Activated B cell treated with CpG ODN at 0.5 μM for 24 hours (primary cell): ENCODE results near the gene SHD. TPM values are rescaled to one million over a fixed set of nuclear protein-coding genes. Genes with fewer than 3 reads are reported as not detected.

ENCODE experiments used
- ATAC-seq: fragments of 200-7000 bp; cut with Tn5 transposase; one replicate; pipeline ENCODE4 v1.10.0; 2021; ENCODE audit warnings: low read depth, mild to moderate bottlenecking, moderate library complexity
- CTCF ChIA-PET: fragments of 350-600 bp; sonication (Branson Sonifier 250); formaldehyde crosslinking; loops from one replicate; lab custom pipeline; 2021; ENCODE audit warnings: antibody characterized with exemption; lab: Charles Lee
- POLR2A ChIA-PET: fragments of 350-600 bp; sonication (Branson Sonifier 250); formaldehyde crosslinking; loops from one replicate; lab custom pipeline; 2021; ENCODE audit warnings: antibody characterized with exemption; lab: Charles Lee
- DNase-seq: peaks from one replicate; pipeline ENCODE4 v3.0.0; 2022
- H3K27ac Mint-ChIP-seq: one replicate; pipeline ENCODE4 v1.8.0; 2020; ENCODE audit warnings: mixed read lengths
- H3K27me3 Mint-ChIP-seq: one replicate; pipeline ENCODE4 v1.8.0; 2021; ENCODE audit warnings: mixed read lengths
- H3K36me3 Mint-ChIP-seq: one replicate; pipeline ENCODE4 v1.8.0; 2021; ENCODE audit warnings: low read depth, mixed read lengths
- H3K4me1 Mint-ChIP-seq: one replicate; pipeline ENCODE4 v1.8.0; 2021; ENCODE audit warnings: mixed read lengths
- H3K4me3 Mint-ChIP-seq: one replicate; pipeline ENCODE4 v1.8.0; 2020; ENCODE audit warnings: mild to moderate bottlenecking, mixed read lengths
- H3K9me3 Mint-ChIP-seq: one replicate; pipeline ENCODE4 v1.8.0; 2020; ENCODE audit warnings: mixed read lengths
- CTCF ChIP-seq: fragments of 200-600 bp; IDR thresholded peaks from one replicate; pipeline ENCODE4 v1.8.0; 2022; ENCODE audit warnings: antibody characterized with exemption, mild to moderate bottlenecking
- intact Hi-C: fragments of 100-400 bp; cut with micrococcal nuclease; formaldehyde crosslinking; loops from one replicate; pipeline ENCODE4 v1.15.1; 2024
- total RNA-seq: library from RNA; stranded (reverse); gene quantifications from 2 replicates; pipeline ENCODE4 v1.2.3, GENCODE V29; 2022

Gene SHD
- total RNA-seq, 1 donor from 2014 or later, result not detected

- intact Hi-C loops, result no loop called here
- Mint-ChIP-seq H3K27me3 (no peaks in the 10 kb centered on the region), H3K4me3 (peak overlapping the region; percentile 81), H3K27ac (peak overlapping the region; percentile 35), H3K36me3 (peaks cover under 1% of the 10 kb centered on the region), H3K9me3 (no peaks in the 10 kb centered on the region), H3K4me1 (peaks cover 26% of the 10 kb centered on the region)
- CTCF ChIA-PET, result interaction anchor here (1.2 to 1.5 kb wide), 2 partner anchors 15 to 198 kb away, joined by 3 to 7 read pairs; no protein-coding TSS in a partner anchor
- no peak for TF ChIP-seq CTCF
- POLR2A ChIA-PET, result no interaction called here
- DNase-seq (no peak), ATAC-seq (no peak)
Measured at GRCh38 chr19:4337906-4338440, 58.9 kb downstream of the SHD start.

GRCh38 chr19:4338441-4339355, 59.6 kb downstream of the SHD start, which contains the start of gene STAP2:
STAP2 (minus strand) TSS chr19:4338827; CDS start chr19:4338753, 74 bp downstream.
- no peaks in the 10 kb centered on the region for H3K9me3 Mint-ChIP-seq
- DNase-seq (no peak), ATAC-seq (no peak)
- H3K4me3 Mint-ChIP-seq, result peak within 1 kb of the TSS; percentile 81
- CTCF ChIA-PET, result interaction anchor here (1.2 to 1.5 kb wide), 2 partner anchors 14 to 199 kb away, joined by 3 to 7 read pairs; no protein-coding TSS in a partner anchor
- peaks cover 3% of the 10 kb centered on the region for H3K36me3 Mint-ChIP-seq
- intact Hi-C loops, result no loop called here
- no peaks in the 10 kb centered on the region for H3K27me3 Mint-ChIP-seq
- peak within 1 kb of the TSS; percentile 35 for H3K27ac Mint-ChIP-seq
- TF ChIP-seq CTCF, result no peak
- peaks cover 29% of the 10 kb centered on the region for H3K4me1 Mint-ChIP-seq
- POLR2A ChIA-PET, result interaction anchor here (0.6 kb wide), 1 partner anchor 84 kb away, joined by 4 read pairs; no protein-coding TSS in a partner anchor

Other genes with a start within 250 kb of the SHD start
- gene ZBTB7A, start 212.4 kb upstream of the SHD start, total RNA-seq, result 44.5 and 49.2 TPM in 2 replicates
- 126 TPM in 2 replicates for gene MAP2K2, start 155.1 kb upstream of the SHD start, total RNA-seq
- not detected in 2 replicates for gene CREB3L3, start 125.6 kb upstream of the SHD start, total RNA-seq
- gene SIRT6, start 96.7 kb upstream of the SHD start, total RNA-seq, result 34.1 and 36.8 TPM in 2 replicates
- 0.42 and 0.49 TPM in 2 replicates for gene ANKRD24, start 96.6 kb upstream of the SHD start, total RNA-seq
- 177 and 186 TPM in 2 replicates for gene EBI3, start 49.7 kb upstream of the SHD start, total RNA-seq
- gene YJU2, start 32.2 kb upstream of the SHD start, total RNA-seq, result 40.7 and 43.0 TPM in 2 replicates
- gene TMIGD2, start 23.1 kb downstream of the SHD start, total RNA-seq, result not detected in 2 replicates
- 1.4 and 2.6 TPM in 2 replicates for gene FSD1, start 25.3 kb downstream of the SHD start, total RNA-seq
- gene STAP2, start 59.6 kb downstream of the SHD start, total RNA-seq, result 1.1 and 1.3 TPM in 2 replicates
- 25.2 and 29.8 TPM in 2 replicates for gene MPND, start 64.3 kb downstream of the SHD start, total RNA-seq
- 33.8 and 43.7 TPM in 2 replicates for gene SH3GL1, start 121.3 kb downstream of the SHD start, total RNA-seq
- 13.9 and 19.2 TPM in 2 replicates for gene CHAF1A, start 123.4 kb downstream of the SHD start, total RNA-seq
- gene UBXN6, start 178.5 kb downstream of the SHD start, total RNA-seq, result 54.3 and 58.2 TPM in 2 replicates
- gene HDGFL2, start 193.0 kb downstream of the SHD start, total RNA-seq, result 44.9 and 49.7 TPM in 2 replicates
- gene PLIN4, start 239.2 kb downstream of the SHD start, total RNA-seq, result not detected in 2 replicates